Glomerular endothelial cell (primary cell): Measurements from ENCODE around the gene B3GALT6. TPM values are rescaled to one million over a fixed set of nuclear protein-coding genes. Genes with fewer than 3 reads are reported as not detected.

ENCODE experiments used
- DNase-seq: peaks from one replicate; pipeline ENCODE4 v3.0.0-alpha.2; 2011; ENCODE audit warnings: low read depth, low spot score; ENCODE audit errors: extremely low read depth
- total RNA-seq: library from RNA; depleted of rRNA; stranded (reverse); fragments of >200 nt; gene quantifications from 2 replicates; pipeline ENCODE4 v1.2.3, GENCODE V29; 2015

Gene B3GALT6
- total RNA-seq, 1 donor from 2014 or later: 63.4 TPM

- no peak for DNase-seq
Measured at GRCh38 chr1:1281533-1282321, 49.7 kb downstream of the B3GALT6 start.

DNA sequence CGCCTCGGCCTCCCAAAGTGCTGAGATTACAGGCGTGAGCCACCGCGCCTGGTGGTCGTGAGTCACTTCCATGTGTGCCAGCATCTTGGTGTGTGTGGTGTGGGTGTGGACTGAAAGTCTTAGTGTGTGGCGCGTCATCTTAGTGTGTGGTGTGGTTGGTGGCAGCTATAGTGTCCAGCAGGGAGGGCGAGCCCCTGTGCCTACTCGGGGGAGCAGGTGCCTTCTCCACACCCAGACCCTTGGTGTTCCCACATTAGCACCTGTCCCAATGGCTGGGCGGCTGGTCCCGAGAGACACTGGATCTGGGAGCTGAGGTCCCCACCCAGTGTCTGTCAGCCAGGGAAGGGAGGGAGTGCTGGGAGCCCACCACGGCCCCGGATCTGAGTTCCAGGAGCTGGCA, 51.0 kb downstream of the B3GALT6 start:
- no peak for DNase-seq

DNA sequence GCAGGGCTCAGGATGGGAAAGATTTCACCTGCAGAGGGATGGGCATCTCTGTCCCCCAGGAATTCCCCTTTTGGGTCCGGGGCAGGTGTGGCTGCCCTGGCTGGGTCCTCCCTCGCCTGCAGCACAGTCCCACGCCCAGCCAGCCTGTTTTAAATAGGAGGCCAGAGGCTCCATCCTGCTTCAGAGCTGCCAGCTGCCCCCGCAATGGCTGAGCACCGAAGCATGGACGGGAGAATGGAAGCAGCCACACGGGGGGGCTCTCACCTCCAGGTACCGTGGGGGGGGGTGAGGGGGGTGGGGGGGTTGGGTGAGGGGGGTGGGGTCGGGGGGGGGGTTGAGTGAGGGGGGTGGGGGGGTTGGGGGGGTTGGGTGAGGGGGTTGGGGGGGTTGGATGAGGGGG, 51.8 kb downstream of the B3GALT6 start:
- DNase-seq: no peak

Other genes with a start within 250 kb of the B3GALT6 start
- gene HES4, start 232.1 kb upstream of the B3GALT6 start, total RNA-seq: 90.3 and 219 TPM in 2 replicates
- 196 and 518 TPM in 2 replicates for gene ISG15, start 218.7 kb upstream of the B3GALT6 start, total RNA-seq
- 306 and 382 TPM in 2 replicates for gene AGRN, start 212.1 kb upstream of the B3GALT6 start, total RNA-seq
- gene RNF223, start 157.9 kb upstream of the B3GALT6 start, total RNA-seq: not detected in 2 replicates
- gene C1orf159, start 116.1 kb upstream of the B3GALT6 start, total RNA-seq: 13.5 and 32.1 TPM in 2 replicates
- gene TTLL10, start 58.4 kb upstream of the B3GALT6 start, total RNA-seq: not detected in 2 replicates
- gene TNFRSF18, start 25.6 kb upstream of the B3GALT6 start, total RNA-seq: 0.58 TPM in 1 of 2 replicates, not detected in the other
- 5.6 and 58.5 TPM in 2 replicates for gene TNFRSF4, start 18.1 kb upstream of the B3GALT6 start, total RNA-seq
- gene SDF4, start 236 bp upstream of the B3GALT6 start, total RNA-seq: 272 and 308 TPM in 2 replicates
- gene C1QTNF12, start 14.5 kb downstream of the B3GALT6 start, total RNA-seq: 0.76 and 1.7 TPM in 2 replicates
- 44.4 and 80.3 TPM in 2 replicates for gene UBE2J2, start 41.6 kb downstream of the B3GALT6 start, total RNA-seq
- gene SCNN1D, start 48.2 kb downstream of the B3GALT6 start, total RNA-seq: 0.34 and 1.4 TPM in 2 replicates
- gene ACAP3, start 75.7 kb downstream of the B3GALT6 start, total RNA-seq: 33.6 and 62.4 TPM in 2 replicates
- gene PUSL1, start 76.4 kb downstream of the B3GALT6 start, total RNA-seq: 32.1 and 36.2 TPM in 2 replicates
- gene INTS11, start 92.4 kb downstream of the B3GALT6 start, total RNA-seq: 104 and 110 TPM in 2 replicates
- 46.5 and 56.5 TPM in 2 replicates for gene CPTP, start 92.6 kb downstream of the B3GALT6 start, total RNA-seq
- 0.35 TPM in 1 of 2 replicates, not detected in the other for gene TAS1R3, start 99.0 kb downstream of the B3GALT6 start, total RNA-seq
- gene DVL1, start 117.2 kb downstream of the B3GALT6 start, total RNA-seq: 56.5 and 56.9 TPM in 2 replicates
- 25.8 and 39.1 TPM in 2 replicates for gene MXRA8, start 126.3 kb downstream of the B3GALT6 start, total RNA-seq
- gene AURKAIP1, start 143.0 kb downstream of the B3GALT6 start, total RNA-seq: 145 and 181 TPM in 2 replicates
- gene CCNL2, start 167.1 kb downstream of the B3GALT6 start, total RNA-seq: 111 and 189 TPM in 2 replicates
- gene MRPL20, start 175.1 kb downstream of the B3GALT6 start, total RNA-seq: 125 and 128 TPM in 2 replicates
- 0.34 TPM in 1 of 2 replicates, not detected in the other for gene ANKRD65, start 189.0 kb downstream of the B3GALT6 start, total RNA-seq
- 21.4 and 34.8 TPM in 2 replicates for gene VWA1, start 203.5 kb downstream of the B3GALT6 start, total RNA-seq
- gene ATAD3C, start 217.5 kb downstream of the B3GALT6 start, total RNA-seq: not detected in 2 replicates
- 22.6 and 37.5 TPM in 2 replicates for gene ATAD3B, start 239.5 kb downstream of the B3GALT6 start, total RNA-seq